KOPT-K1 (cell line): ENCODE data around the gene POLE3.
A peak's percentile ranks its signal among the peaks of the same experiment; 100 is the strongest.
"Not testable (repeated sequence)": the region's sequence is repeated elsewhere in the genome, so short reads cannot be mapped to it uniquely, and the experiment has no call there.

ENCODE experiments used
- H3K27ac ChIP-seq: fragments of 200-600 bp; sonication (generic); 2 replicates; pipeline ENCODE4 v1.5.1; 2016; ENCODE audit warnings: antibody characterized with exemption, mild to moderate bottlenecking, low read depth, low read length; ENCODE audit not compliant: poor library complexity, severe bottlenecking
- H3K36me3 ChIP-seq: fragments of 200-600 bp; sonication (generic); 2 replicates; pipeline ENCODE4 v1.5.1; 2017; ENCODE audit warnings: antibody characterized with exemption, mild to moderate bottlenecking, low read length, moderate library complexity; ENCODE audit not compliant: insufficient read depth
- H3K9me3 ChIP-seq: fragments of 200-600 bp; sonication (generic); 2 replicates; pipeline ENCODE4 v1.5.1; 2017; ENCODE audit warnings: antibody characterized with exemption, low read length, mild to moderate bottlenecking; ENCODE audit not compliant: insufficient read depth, poor library complexity, severe bottlenecking

Gene POLE3, protein sequence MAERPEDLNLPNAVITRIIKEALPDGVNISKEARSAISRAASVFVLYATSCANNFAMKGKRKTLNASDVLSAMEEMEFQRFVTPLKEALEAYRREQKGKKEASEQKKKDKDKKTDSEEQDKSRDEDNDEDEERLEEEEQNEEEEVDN

DNA sequence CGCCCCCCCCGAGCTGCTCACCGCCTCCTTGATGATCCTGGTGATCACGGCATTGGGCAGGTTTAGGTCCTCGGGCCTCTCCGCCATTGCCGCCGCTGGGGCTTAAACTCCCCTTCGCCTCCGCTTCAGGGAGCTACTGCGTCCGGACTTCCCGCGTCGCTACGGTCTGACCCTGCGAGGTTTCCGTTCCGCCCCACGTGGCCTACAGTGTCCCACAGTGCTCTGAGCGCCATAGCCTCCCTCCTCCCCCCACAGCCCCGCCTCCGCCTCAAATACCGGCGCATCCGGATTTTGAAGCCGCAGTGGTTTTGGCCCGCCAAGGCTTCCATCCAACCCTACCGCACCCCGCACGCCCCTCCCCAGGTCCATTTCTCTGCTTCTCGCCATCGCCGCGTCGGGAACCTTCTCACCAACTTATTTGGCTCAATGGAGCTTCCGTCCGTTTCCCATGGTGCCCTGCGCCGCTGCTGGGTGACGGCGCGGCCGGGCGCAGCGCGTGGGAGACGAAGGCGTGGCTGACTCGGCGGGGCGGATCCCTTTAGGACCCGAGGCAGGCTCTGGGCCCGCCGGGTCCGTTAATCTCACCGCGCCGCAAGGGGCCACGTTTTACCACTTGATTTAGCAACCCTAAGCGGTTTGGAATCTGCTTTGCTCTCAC lies at the start of gene POLE3, which contains the start of gene C9orf43:
Gene POLE3 (minus strand): TSS at position 469 of the 658 bp plus-strand sequence. CDS start 382 bp downstream, at position 87.
Gene C9orf43 (plus strand): TSS at position 541 of the 658 bp plus-strand sequence. CDS start 2,747 bp downstream, outside the sequence.
- Histone ChIP-seq H3K36me3 (peaks cover 27% of the 10 kb centered on the region), H3K9me3 (no peaks in the 10 kb centered on the region), H3K27ac (peak within 1 kb of the TSS; percentile 94)

DNA sequence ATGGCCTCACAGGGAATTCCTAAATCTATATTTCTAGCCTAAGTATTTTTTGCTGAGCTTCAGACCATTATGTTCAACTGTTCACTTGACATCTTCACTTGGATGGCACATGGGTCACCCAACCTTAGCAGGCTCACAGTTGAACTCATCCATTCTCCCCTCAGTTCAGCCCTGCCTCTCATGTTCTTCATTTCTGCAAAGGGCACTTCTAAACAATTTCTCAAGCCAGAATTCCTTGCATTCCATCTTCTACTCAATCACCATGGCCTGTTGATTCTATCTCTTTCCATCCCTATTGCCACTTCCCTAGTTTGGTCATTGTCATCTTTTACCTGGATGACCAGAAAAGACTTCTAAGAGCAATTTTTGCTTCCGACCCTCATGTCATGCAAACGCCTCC lies 45.8 kb upstream of the POLE3 start:
- Histone ChIP-seq H3K27ac (no peak overlapping the region), H3K9me3 (no peaks in the 10 kb centered on the region), H3K36me3 (no peaks in the 10 kb centered on the region)

DNA sequence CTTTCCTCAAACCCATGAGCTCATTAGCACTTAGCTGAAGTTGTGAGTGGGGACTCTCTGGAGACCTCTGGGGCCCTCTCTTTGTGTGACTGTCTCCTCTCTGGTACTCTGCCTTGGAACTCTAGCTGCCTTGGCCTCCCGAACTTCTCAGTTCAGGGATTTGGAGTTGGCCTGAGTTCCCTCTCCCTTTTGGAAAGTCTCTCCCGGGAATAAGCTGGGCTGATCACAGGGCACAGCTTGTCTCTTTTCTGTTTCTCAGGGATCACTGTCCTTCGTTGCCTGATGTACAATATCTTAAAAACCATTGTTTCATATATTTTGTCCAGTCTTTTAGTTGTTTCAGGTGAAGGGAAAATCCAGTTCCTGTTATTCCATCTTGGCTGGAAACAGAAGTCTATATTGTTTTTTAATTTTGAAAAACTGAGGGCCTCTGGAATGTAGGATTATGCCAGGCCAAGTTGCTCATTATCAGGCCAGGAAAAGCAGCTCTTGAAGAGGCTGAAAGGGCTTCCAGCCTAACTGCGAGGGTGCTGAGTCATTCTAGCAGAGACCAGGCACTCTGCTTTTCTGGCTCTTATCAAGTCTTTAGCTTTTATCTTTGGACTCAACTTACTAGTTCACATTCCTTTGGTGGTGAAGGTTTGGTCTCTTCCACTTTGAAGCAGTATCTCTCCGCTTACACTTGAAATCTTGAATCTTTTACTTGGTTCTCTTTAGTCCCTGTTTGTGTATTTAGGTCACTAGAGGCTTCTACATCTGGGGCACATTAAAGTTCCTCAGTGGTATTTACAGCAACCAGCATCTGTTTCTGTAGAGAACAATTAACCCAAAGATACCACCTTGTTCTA lies 44.7 kb upstream of the POLE3 start:
- Histone ChIP-seq H3K9me3 (no peaks in the 10 kb centered on the region), H3K27ac (peak overlapping the region; percentile 6), H3K36me3 (no peaks in the 10 kb centered on the region)

DNA sequence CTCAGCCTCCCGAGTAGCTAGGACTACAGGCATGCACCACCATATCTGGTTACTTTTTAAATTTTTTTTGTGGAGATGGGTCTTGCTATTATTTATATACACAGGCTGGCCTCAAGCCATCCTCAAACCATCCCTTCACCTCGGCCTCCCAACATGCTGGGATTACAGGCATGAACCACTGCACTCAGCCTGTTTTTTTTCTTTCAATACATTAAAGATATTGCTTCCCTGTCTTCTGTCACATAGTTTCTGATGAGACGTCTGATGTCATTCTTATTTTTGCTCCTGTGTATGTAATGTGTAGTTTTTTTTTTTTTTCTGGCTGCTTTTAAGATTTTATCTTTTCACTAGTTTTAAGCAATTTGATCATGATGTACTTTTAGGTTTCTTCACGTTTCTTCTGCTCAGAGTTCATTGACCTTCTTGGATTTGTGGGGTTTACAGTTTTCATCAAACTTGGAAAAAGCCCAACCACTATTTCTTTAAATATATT lies 41.7 kb upstream of the POLE3 start:
- no peaks in the 10 kb centered on the region for H3K9me3 ChIP-seq
- H3K27ac ChIP-seq, result no peak overlapping the region
- no peaks in the 10 kb centered on the region for H3K36me3 ChIP-seq

DNA sequence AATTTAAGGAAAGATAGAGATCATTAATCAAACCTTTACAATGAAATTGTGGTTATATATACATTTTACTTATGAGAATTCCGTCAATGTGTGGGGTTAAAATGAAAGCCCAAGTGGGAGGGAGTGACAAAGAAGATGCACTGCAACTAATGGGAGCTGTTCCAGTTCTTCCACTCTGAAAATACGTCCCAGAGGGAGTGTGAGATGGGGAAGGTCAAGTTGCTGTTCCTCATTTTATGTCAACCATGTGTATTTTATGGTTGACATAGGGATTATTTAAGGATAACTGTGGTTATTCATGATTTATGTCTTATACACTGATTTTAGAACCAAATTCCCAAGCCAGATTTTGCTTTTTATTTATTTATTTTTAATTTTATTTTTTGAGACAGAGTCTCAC lies 38.9 kb upstream of the POLE3 start:
- no peaks in the 10 kb centered on the region for H3K9me3 ChIP-seq
- H3K27ac ChIP-seq, result no peak overlapping the region
- H3K36me3 ChIP-seq, result no peaks in the 10 kb centered on the region

DNA sequence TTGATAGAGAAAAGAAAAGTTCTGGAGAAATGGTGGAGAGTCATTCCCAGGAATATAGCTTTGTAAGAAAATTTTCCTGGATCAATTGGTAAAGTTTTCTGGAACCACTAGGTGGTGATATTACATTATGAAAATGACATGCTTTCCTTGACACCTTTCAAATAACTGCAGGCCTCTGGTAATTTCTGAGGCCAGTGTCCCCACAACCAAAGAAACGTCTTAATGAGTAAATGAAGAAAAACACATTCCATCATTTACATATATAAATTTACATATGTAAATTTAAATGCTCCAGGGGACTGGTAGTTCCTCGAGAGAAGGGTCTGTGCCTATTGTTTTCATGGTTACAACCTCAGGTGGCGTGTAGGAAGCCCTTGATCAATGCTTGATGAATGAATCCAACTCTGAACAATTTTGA lies 35.9 kb upstream of the POLE3 start:
- no peaks in the 10 kb centered on the region for H3K36me3 ChIP-seq
- H3K27ac ChIP-seq, result no peak overlapping the region
- no peaks in the 10 kb centered on the region for H3K9me3 ChIP-seq

DNA sequence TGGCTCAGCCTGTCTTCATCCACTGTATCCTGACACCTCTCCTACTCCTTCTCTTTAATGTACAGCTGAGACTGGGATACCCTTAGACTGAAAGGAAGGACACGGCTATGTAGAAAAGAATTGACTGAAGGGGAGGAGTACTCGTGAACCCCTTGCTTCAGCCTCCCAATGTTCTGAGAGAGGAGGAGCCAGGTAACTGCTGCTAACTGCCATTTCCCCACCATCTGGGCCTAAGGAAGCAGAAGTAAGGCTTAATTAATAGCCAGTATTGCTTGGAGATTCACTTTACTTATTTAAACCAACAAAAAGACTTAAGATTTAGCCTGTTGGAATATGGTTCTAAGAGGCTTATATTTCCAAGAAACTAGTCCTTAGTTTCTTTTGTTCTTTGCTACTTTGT lies 34.3 kb upstream of the POLE3 start:
- no peaks in the 10 kb centered on the region for H3K9me3 ChIP-seq
- H3K27ac ChIP-seq, result no peak overlapping the region
- H3K36me3 ChIP-seq, result no peaks in the 10 kb centered on the region

DNA sequence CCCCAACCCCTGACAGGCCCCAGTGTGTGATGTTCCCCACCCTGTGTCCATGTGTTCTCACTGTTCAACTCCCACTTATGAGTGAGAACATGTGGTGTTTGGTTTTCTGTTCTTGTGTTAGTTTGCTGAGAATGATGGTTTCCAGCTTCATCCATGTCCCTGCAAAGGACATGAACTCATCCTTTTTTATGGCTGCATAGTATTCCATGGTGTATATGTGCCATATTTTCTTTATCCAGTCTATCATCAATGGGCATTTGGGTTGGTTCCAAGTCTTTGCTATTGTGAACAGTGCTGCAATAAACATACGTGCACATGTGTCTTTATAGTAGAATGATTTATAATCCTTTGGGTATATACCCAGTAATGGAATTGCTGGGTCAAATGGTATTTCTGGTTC lies 27.2 kb upstream of the POLE3 start:
- H3K36me3 ChIP-seq, H3K27ac ChIP-seq, H3K9me3 ChIP-seq: not testable (repeated sequence)

DNA sequence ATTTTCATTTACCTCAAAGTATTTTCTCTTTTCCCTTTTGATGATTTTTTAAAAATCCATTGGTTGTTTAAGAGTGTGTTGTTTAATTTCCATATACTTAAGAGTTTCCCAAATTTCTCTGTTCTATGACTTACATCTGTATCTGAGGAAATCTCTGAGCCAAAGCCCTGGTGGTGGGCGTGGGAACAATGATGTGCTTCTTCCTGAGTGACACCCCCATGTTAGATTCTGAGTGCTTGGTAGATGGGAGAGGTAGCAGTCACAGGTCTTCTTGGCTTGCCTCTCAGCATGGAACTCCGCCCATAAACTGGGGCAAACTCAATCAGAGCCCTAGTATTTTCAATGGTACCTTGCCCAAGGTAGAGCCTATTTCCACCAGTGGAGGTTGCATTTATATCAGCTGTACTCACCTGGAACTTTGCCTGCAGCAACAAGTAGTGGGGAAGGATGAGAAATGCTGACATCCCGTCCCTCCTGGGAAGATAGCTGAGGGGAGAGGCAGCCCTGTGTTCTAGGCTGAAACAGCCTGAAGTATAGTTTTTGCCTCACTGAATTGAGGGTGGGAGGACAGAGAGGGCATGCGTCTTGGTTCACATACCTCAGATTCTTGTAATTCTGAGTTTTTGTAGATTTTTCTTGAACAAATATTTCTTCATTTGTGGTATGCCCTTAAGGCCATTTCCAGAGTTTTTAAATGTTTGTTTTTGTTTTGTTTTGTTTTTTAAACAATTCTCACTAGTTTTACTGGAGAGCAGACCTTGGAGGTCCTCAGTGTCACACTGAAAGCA lies 26.4 kb upstream of the POLE3 start:
- no peak overlapping the region for H3K27ac ChIP-seq
- H3K36me3 ChIP-seq, result no peaks in the 10 kb centered on the region

DNA sequence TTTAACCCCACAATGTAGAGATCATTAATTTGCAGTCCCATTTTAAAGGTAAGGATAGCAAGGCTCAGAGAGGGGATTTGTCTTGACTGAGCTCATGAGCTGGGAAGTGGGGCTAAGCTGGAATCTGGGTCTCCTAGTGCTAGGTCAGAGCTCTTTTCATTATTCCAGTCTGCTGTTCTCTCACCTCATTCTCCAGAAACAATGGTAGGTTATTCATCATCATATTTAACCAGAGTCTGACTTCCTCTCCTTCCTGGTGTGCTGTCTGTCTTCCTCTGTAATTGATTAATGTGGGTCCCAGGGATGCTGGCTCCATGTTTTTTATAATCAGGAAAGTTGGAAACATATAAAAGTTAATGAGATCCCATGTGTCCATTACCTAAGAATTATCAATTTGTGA lies 20.7 kb upstream of the POLE3 start:
- Histone ChIP-seq H3K9me3 (no peaks in the 10 kb centered on the region), H3K27ac (no peak overlapping the region), H3K36me3 (no peaks in the 10 kb centered on the region)

More for the DNA sequence above, 26.4 kb upstream of the POLE3 start:
- H3K9me3 ChIP-seq, result no peaks in the 10 kb centered on the region

DNA sequence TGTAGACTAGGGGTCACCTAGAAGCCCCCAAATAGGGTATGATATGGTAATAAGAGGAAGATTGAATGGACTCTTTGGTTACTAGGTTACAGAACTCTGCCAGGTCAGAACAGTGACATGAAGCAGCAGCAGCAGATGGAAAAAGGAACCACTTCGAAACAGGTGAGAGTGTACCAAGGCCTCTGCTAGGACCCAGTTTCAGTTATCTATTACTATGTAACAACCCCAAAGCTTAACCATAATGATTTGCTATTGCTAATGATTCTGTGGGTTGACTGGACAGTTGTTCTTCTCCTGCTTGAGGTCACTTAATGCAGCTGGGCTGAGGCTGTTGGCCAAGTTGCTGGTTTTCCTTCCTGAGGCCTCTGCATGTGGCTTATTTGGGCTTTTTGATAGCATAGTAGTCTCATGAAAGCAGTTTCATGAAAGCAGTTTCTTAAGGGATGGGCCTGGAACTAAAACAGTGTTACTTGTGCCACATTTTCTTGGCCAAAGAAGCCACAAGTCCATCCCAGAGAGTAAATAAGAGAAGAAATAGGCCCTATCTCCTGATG lies 17.7 kb upstream of the POLE3 start:
- Histone ChIP-seq H3K9me3 (no peaks in the 10 kb centered on the region), H3K36me3 (no peaks in the 10 kb centered on the region), H3K27ac (no peak overlapping the region)

DNA sequence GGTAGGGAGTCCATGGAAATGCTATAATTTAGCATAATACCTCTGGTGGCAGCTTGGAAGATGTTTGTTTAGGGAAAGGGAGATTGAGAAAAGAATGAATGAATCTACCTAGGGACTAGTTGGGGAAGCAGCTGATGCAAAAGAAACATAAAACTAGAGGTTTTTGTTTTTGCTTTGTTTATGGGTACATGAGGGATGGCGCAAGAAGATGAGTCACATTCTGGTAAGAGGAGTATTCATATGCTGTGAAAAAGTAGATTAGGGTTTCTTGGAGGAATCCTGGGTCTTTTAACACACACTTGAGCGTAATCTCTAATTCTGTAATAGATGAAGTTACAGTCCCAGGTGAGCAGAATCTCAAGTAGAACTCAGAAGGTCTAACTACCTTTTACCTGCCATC lies 17.2 kb upstream of the POLE3 start:
- Histone ChIP-seq H3K9me3 (no peaks in the 10 kb centered on the region), H3K36me3 (no peaks in the 10 kb centered on the region), H3K27ac (no peak overlapping the region)

DNA sequence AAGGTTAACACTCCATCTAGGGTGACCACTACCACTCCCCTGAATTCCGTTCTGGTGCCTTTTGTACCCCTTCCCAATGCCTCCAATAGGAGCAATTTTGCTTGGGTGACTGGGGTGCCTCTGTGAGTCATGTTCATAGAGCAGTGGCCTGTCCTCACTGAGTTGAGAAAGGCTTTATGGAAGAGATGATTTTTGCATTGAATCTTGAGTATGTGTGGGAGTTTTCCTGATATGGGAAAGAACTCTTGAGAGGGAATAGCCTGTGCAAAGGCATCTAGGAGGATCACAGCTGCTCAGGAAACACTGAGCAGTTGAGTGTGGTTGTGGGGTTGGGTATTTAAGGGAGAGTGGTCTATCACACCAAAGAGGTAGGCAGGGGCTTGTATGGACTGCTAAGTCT lies 16.2 kb upstream of the POLE3 start:
- H3K36me3 ChIP-seq, result no peaks in the 10 kb centered on the region
- no peak overlapping the region for H3K27ac ChIP-seq
- no peaks in the 10 kb centered on the region for H3K9me3 ChIP-seq

DNA sequence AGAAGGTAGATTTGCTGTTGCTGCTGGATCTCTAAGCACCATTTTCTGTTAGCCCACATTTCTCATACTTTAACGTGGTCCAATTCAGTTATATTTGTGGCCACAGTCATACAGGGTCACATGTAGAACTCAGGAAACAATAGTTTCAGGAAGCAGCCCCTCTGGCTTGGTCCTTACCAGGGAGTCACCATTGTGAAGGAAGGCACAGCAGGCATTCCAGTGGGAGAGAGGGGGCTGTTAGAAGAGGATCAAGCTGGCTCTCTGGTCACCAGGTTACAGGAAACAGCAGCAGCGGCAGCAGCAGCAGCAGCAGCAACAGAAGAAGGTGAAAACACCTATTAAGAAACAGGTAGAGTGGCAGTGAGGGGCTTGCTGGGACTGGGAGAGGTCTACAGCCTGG lies 14.6 kb upstream of the POLE3 start:
- Histone ChIP-seq H3K36me3 (no peaks in the 10 kb centered on the region), H3K9me3 (no peaks in the 10 kb centered on the region), H3K27ac (no peak overlapping the region)
